ENCODE data around the gene PAF1. TPM values are rescaled to one million over a fixed set of nuclear protein-coding genes. Genes with fewer than 3 reads are reported as not detected.

The PAF1 gene
- polyA plus RNA-seq, 2 of the 4 experiments (the other 2 are of a cell fraction), result 103 to 110 TPM

DNA sequence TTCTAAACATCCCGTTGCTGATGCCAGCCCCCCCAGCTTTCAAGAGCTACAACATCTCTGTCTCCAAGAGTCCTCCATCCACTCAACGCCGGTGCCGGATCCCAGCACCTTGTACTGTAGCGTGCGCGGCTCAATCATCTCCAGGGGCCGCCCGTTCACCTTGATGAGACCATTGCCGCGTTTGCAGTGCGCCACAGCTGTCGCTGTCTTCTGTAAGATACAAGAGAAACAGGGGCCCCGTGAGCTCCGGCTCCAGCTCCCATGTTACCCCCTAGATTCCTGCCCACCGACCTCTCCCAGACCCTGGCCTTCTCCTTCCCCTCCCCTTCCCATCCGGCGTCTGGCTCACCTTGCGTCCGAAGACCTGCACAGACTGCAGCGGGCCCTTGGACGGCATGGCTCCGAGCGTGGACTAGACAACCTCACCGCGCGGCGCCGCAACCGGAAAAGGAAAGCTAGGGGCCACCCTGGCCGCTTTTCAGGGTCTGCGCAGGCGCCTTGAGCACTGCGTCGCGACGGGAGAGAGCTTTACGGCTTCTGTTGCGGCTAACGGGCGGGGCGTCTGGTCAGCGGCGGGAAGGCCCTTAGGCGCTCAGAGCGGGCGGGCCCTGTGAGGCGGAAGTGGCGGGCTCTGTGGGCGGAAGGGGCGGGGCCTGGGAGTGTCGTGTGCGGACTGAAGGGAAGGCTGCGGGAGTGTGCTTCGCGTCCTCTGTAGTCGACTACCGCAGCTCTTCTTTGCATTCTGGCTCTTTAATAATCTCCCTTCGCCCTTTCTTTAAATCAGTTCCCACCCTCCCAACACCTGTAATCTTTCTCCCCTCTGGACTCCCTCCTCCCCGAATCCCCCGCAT, 44.8 kb upstream of the PAF1 start, which contains the start of gene RPS16 (continued):
- no peak for TF ChIP-seq RAD21 (conservative IDR thresholded peaks at IDR 0.05 in 1 of 2, IDR thresholded peaks at IDR 0.05 in 1 of 2)
- TF ChIP-seq MAZ (IDR thresholded peaks at IDR 0.05; ENCODE audit: borderline replicate concordance, low read depth, low read length), result 0 out of 2 replicates have a peak, but pooled peaks have one; percentile 60
- no peak for TF ChIP-seq NR3C1 (IDR thresholded peaks at IDR 0.05)

DNA sequence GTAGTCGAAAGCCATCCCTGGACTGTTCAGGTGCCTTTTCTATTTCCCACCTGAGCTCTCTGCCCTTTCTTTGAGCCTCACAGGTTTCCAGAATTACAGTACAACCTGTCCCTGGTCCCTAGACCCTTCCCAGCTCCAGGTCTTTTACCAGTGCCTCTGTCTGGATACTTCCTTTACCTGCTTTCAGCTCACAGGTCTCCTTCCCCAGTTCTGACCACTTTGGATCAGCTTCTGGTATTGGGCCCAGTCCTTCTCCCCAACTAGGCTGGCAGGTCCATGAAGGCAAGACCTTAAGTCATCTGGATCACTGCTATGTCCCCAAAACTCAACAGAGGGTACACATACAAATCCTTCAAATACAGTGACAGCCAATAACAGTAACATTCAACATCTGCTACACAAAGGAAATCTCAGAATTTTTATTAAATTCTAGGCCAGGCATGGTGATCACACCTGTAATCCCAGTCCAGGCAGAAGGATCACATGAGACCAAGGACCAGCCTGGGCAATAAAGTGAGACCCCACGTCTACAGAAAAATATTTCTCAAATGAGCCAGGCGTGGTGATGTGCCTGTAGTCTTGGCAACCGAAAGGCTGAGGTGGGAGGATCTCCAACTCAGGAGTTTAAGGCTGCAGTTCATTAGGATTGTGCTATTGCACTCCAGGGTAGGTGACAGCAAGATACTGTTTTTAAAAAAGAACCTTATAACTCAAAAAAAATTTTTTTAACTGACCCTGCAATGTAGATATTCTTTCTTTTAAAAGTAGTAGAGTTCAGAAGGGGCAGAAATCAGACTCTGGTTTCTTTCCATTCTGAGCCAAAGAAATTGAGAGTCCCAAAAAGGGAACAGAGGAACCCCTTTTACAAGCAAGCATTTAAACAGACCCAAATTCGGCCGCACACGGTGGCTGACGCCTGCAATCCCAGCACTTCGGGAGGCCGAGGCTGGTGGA, 43.5 kb upstream of the PAF1 start:
- DNase-seq (ENCODE audit: low read depth in 1 of 2, low spot score in 1 of 2), result peak in 1 of 2 experiments; percentile 38
- TF ChIP-seq, protein P1, sequence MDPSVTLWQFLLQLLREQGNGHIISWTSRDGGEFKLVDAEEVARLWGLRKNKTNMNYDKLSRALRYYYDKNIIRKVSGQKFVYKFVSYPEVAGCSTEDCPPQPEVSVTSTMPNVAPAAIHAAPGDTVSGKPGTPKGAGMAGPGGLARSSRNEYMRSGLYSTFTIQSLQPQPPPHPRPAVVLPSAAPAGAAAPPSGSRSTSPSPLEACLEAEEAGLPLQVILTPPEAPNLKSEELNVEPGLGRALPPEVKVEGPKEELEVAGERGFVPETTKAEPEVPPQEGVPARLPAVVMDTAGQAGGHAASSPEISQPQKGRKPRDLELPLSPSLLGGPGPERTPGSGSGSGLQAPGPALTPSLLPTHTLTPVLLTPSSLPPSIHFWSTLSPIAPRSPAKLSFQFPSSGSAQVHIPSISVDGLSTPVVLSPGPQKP (IDR thresholded peaks at IDR 0.05; ENCODE audit: low read depth, low read length), result peak; percentile 19; the same call in 1 of the 2 replicates
- TF ChIP-seq, protein P2, sequence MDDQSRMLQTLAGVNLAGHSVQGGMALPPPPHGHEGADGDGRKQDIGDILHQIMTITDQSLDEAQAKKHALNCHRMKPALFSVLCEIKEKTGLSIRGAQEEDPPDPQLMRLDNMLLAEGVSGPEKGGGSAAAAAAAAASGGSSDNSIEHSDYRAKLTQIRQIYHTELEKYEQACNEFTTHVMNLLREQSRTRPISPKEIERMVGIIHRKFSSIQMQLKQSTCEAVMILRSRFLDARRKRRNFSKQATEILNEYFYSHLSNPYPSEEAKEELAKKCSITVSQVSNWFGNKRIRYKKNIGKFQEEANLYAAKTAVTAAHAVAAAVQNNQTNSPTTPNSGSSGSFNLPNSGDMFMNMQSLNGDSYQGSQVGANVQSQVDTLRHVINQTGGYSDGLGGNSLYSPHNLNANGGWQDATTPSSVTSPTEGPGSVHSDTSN (IDR thresholded peaks at IDR 0.05), result 0 out of 2 replicates have a peak, but pooled peaks have one; percentile 8
- TF ChIP-seq EHF (CRISPR knock-in tag; IDR thresholded peaks at IDR 0.05) (peak; percentile 8; the same call in 1 of the 2 replicates), CHD2 (IDR thresholded peaks at IDR 0.05; ENCODE audit: low read length, partially characterized antibody) (no peak), TP53 (CRISPR knock-in tag; IDR thresholded peaks at IDR 0.05) (peak; percentile 25; the same call in 1 of the 2 replicates), EP300 (IDR thresholded peaks at IDR 0.05) (peak in 1 of 2 experiments; percentile 15; a peak in 1 of 5 replicates), JUN (IDR thresholded peaks at IDR 0.05) (peak in 1 of 2 experiments; percentile 9; a peak in 3 of 5 replicates), FOSB (CRISPR knock-in tag; IDR thresholded peaks at IDR 0.05) (no peak; the same call in none of the 2 replicates), POLR2AphosphoS2 (conservative IDR thresholded peaks at IDR 0.05; ENCODE audit: low read length) (peak; percentile 94; the same call in 1 of the 2 replicates), MAZ (IDR thresholded peaks at IDR 0.05; ENCODE audit: borderline replicate concordance, low read depth, low read length) (no peak)
- TF ChIP-seq, protein P3, sequence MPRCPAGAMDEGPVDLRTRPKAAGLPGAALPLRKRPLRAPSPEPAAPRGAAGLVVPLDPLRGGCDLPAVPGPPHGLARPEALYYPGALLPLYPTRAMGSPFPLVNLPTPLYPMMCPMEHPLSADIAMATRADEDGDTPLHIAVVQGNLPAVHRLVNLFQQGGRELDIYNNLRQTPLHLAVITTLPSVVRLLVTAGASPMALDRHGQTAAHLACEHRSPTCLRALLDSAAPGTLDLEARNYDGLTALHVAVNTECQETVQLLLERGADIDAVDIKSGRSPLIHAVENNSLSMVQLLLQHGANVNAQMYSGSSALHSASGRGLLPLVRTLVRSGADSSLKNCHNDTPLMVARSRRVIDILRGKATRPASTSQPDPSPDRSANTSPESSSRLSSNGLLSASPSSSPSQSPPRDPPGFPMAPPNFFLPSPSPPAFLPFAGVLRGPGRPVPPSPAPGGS (IDR thresholded peaks at IDR 0.05), result 0 out of 3 replicates have a peak, but pooled peaks have one; percentile 20
- H3K4me3 ChIP-seq, result peak overlapping the region; percentile 80
- peaks cover 75% of the 10 kb centered on the region for H3K4me1 ChIP-seq
- H3K27ac ChIP-seq, result peak overlapping the region; percentile 90 to 95
- H3K9me3 ChIP-seq, result no peaks in the 10 kb centered on the region
- ATAC-seq, result no peak
- peak overlapping the region; percentile 91 for H3K4me2 ChIP-seq
- WGBS (ENCODE audit: missing lambda C conversion rate), result 14% methylated on average over 10 of the region's 10 CpGs
- POLR2A ChIA-PET, result interaction anchor here (0.6 to 3.0 kb wide), 16 partner anchors 10 to 1318 kb away, joined by 3 to 160 read pairs (median 30); partner anchors contain the start of genes DYRK1B, EID2B, MED29 and PAF1
- no peak for FAIRE-seq
- CTCF ChIA-PET, result interaction anchor here (0.9 to 23.5 kb wide), 16 partner anchors 10 to 238 kb away, joined by 3 to 457 read pairs (median 8); partner anchors contain the start of genes EID2B, MED29, PAF1 and PLEKHG2

DNA sequence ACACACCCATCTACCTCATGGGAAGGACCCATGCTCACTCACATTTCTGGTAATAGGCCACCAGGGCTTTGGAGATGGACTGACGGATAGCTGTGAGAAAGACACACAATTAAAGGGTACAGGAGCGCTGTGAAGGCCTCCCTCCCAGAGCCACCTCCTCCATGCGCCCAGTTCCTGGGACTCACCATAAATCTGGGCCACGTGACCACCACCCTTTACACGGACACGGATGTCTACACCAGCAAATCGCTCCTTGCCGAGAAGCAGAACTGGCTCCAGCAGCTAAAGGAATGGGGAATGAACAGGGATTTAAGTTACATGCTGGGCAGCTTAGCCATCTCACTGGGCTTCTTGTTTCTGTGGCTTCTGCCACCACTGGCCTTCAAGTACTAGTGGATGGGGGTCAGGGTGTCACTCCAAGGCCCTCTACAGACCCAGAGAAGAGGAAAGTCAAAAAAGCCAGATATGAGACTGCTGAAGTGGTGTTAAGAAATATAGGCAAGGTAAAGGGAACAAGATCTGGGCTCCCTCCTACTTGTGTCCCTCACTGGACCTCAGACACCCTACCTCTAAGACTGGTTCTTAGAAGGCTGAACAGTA, 42.7 kb upstream of the PAF1 start:
- CTCF ChIA-PET, result interaction anchor here (0.8 to 23.5 kb wide), 10 partner anchors 10 to 109 kb away, joined by 3 to 457 read pairs (median 6); partner anchors contain the start of genes EID2B, MED29, PAF1 and PLEKHG2
- TF ChIP-seq, protein P4, sequence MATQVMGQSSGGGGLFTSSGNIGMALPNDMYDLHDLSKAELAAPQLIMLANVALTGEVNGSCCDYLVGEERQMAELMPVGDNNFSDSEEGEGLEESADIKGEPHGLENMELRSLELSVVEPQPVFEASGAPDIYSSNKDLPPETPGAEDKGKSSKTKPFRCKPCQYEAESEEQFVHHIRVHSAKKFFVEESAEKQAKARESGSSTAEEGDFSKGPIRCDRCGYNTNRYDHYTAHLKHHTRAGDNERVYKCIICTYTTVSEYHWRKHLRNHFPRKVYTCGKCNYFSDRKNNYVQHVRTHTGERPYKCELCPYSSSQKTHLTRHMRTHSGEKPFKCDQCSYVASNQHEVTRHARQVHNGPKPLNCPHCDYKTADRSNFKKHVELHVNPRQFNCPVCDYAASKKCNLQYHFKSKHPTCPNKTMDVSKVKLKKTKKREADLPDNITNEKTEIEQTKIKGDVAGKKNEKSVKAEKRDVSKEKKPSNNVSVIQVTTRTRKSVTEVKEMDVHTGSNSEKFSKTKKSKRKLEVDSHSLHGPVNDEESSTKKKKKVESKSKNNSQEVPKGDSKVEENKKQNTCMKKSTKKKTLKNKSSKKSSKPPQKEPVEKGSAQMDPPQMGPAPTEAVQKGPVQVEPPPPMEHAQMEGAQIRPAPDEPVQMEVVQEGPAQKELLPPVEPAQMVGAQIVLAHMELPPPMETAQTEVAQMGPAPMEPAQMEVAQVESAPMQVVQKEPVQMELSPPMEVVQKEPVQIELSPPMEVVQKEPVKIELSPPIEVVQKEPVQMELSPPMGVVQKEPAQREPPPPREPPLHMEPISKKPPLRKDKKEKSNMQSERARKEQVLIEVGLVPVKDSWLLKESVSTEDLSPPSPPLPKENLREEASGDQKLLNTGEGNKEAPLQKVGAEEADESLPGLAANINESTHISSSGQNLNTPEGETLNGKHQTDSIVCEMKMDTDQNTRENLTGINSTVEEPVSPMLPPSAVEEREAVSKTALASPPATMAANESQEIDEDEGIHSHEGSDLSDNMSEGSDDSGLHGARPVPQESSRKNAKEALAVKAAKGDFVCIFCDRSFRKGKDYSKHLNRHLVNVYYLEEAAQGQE (IDR thresholded peaks at IDR 0.05), result peak; percentile 5; the same call in 1 of the 2 replicates
- peak; percentile 42; the same call in 1 of the 2 replicates for TF ChIP-seq RARB (CRISPR knock-in tag; IDR thresholded peaks at IDR 0.05)
- peak; percentile 83 for TF ChIP-seq HOXA7 (CRISPR knock-in tag; IDR thresholded peaks at IDR 0.05)
- TF ChIP-seq, protein P1 (IDR thresholded peaks at IDR 0.05; ENCODE audit: low read depth, low read length), result no peak
- peak; percentile 37; the same call in 1 of the 2 replicates for TF ChIP-seq FOSB (CRISPR knock-in tag; IDR thresholded peaks at IDR 0.05)
- TF ChIP-seq TFCP2L1 (CRISPR knock-in tag; IDR thresholded peaks at IDR 0.05), result peak; percentile 26; the same call in 1 of the 2 replicates
- TF ChIP-seq KDM1A (IDR thresholded peaks at IDR 0.05; ENCODE audit: low read depth), result no peak

More for the DNA sequence above, 42.7 kb upstream of the PAF1 start:
- Histone ChIP-seq H3K9me3 (no peaks in the 10 kb centered on the region), H3K4me2 (peak overlapping the region; percentile 91), H3K4me1 (peaks cover 79% of the 10 kb centered on the region), H3K4me3 (peak overlapping the region; percentile 80), H3K27ac (peak overlapping the region; percentile 90 to 95; a peak in 5 of 6 replicates)
- POLR2A ChIA-PET, result interaction anchor here (1.2 to 3.0 kb wide), 4 partner anchors 12 to 29 kb away, joined by 3 to 140 read pairs (median 12); partner anchors contain the start of genes SUPT5H and ZFP36
- ATAC-seq (no peak), DNase-seq (ENCODE audit: low read depth in 1 of 2, low spot score in 1 of 2) (peak in 1 of 2 experiments; percentile 20), FAIRE-seq (no peak)
- 92% methylated on average over 8 of the region's 8 CpGs for WGBS (ENCODE audit: missing lambda C conversion rate)
